Activated T-helper 1 cell treated with Interleukin-2 at 50 U/mL for 16 hours (primary cell): ENCODE measurements around the gene USP54.
"Not testable (repeated sequence)": the region's sequence is repeated elsewhere in the genome, so short reads cannot be mapped to it uniquely, and the experiment has no call there.

Experiments
- DNase-seq: peaks from one replicate; pipeline ENCODE4 v3.0.0-alpha.2; 2020; ENCODE audit warnings: low read depth

USP54 gene

GRCh38 chr10:73589563-73590126 lies 1.5 kb downstream of the USP54 start:
- no peak for DNase-seq

- DNase-seq = no peak
These were observed 2.5 kb downstream of the USP54 start for GRCh38 chr10:73588656-73589055.

- no peak for DNase-seq
These were observed 4.6 kb downstream of the USP54 start for GRCh38 chr10:73586583-73586984.

- no peak for DNase-seq
These were observed 5.8 kb downstream of the USP54 start for GRCh38 chr10:73585327-73585726.

GRCh38 chr10:73584737-73585136 lies 6.4 kb downstream of the USP54 start:
- DNase-seq = no peak

- no peak for DNase-seq
These were observed 9.2 kb downstream of the USP54 start for GRCh38 chr10:73581918-73582317.

- not testable (repeated sequence) for DNase-seq
These were observed 12.2 kb downstream of the USP54 start for GRCh38 chr10:73578927-73579326.

- no peak for DNase-seq
These were observed 13.4 kb downstream of the USP54 start for GRCh38 chr10:73577788-73578187.

GRCh38 chr10:73576890-73577591 lies 14.1 kb downstream of the USP54 start:
- no peak for DNase-seq

- DNase-seq = no peak
These were observed 14.8 kb downstream of the USP54 start for GRCh38 chr10:73576178-73576889.

GRCh38 chr10:73567025-73567424 lies 24.1 kb downstream of the USP54 start:
- not testable (repeated sequence) for DNase-seq

GRCh38 chr10:73561192-73561591 lies 29.9 kb downstream of the USP54 start:
- no peak for DNase-seq

- no peak for DNase-seq
These were observed 31.6 kb downstream of the USP54 start for GRCh38 chr10:73559590-73559989.

- DNase-seq = no peak
These were observed 34.3 kb downstream of the USP54 start for GRCh38 chr10:73556855-73557254.

- no peak for DNase-seq
These were observed 36.4 kb downstream of the USP54 start for GRCh38 chr10:73554721-73555120.

GRCh38 chr10:73553761-73554160 lies 37.4 kb downstream of the USP54 start:
- no peak for DNase-seq

- DNase-seq = no peak
These were observed 38.1 kb downstream of the USP54 start for GRCh38 chr10:73552819-73553715.

- DNase-seq = no peak
These were observed 39.6 kb downstream of the USP54 start for GRCh38 chr10:73551515-73551914.

GRCh38 chr10:73545357-73545756 lies 45.8 kb downstream of the USP54 start:
- DNase-seq = no peak

GRCh38 chr10:73537709-73538108 lies 53.4 kb downstream of the USP54 start:
- DNase-seq = no peak

GRCh38 chr10:73537288-73537687 lies 53.9 kb downstream of the USP54 start:
- DNase-seq = no peak

- no peak for DNase-seq
These were observed 56.3 kb downstream of the USP54 start for GRCh38 chr10:73534857-73535256.
